HG02938 (cell line): ENCODE measurements around the gene ATXN1.
A peak's percentile ranks its signal among the peaks of the same experiment; 100 is the strongest.

ENCODE experiments used
- ATAC-seq: cut with Tn5 transposase; IDR thresholded peaks from one replicate; pipeline ENCODE4 v1.9.1; 2021; ENCODE audit warnings: mild to moderate bottlenecking, moderate library complexity; ENCODE audit not compliant: unreplicated experiment

ATXN1 gene

GRCh38 chr6:16354692-16355091 is 406.6 kb downstream of the ATXN1 start:
- no peak for ATAC-seq

- ATAC-seq = no peak
Observed at GRCh38 chr6:16352821-16353438, 408.3 kb downstream of the ATXN1 start.

- no peak for ATAC-seq
Observed at GRCh38 chr6:16352258-16352635, 409.0 kb downstream of the ATXN1 start.

- ATAC-seq = no peak
Observed at GRCh38 chr6:16349544-16349943, 411.7 kb downstream of the ATXN1 start.

GRCh38 chr6:16346831-16347230 is 414.4 kb downstream of the ATXN1 start:
- no peak for ATAC-seq

- no peak for ATAC-seq
Observed at GRCh38 chr6:16345449-16346330, 415.6 kb downstream of the ATXN1 start.

GRCh38 chr6:16344756-16345155 is 416.5 kb downstream of the ATXN1 start:
- ATAC-seq = no peak

GRCh38 chr6:16343593-16343992 is 417.7 kb downstream of the ATXN1 start:
- ATAC-seq = no peak

- ATAC-seq = no peak
Observed at GRCh38 chr6:16339265-16339587, 422.0 kb downstream of the ATXN1 start.

GRCh38 chr6:16338577-16339264 is 422.5 kb downstream of the ATXN1 start:
- ATAC-seq = no peak

GRCh38 chr6:16337295-16337975 is 423.8 kb downstream of the ATXN1 start:
- ATAC-seq = no peak

- ATAC-seq = no peak
Observed at GRCh38 chr6:16336911-16337294, 424.4 kb downstream of the ATXN1 start.

- no peak for ATAC-seq
Observed at GRCh38 chr6:16336056-16336818, 425.0 kb downstream of the ATXN1 start.

- ATAC-seq = no peak
Observed at GRCh38 chr6:16335176-16335575, 426.1 kb downstream of the ATXN1 start.

GRCh38 chr6:16334671-16335070 is 426.6 kb downstream of the ATXN1 start:
- no peak for ATAC-seq

- no peak for ATAC-seq
Observed at GRCh38 chr6:16333580-16333979, 427.7 kb downstream of the ATXN1 start.

- ATAC-seq = peak; percentile 93
Observed at GRCh38 chr6:16332175-16332542, 429.1 kb downstream of the ATXN1 start.

- peak; percentile 41 for ATAC-seq
Observed at GRCh38 chr6:16331384-16332174, 429.7 kb downstream of the ATXN1 start.

- ATAC-seq = no peak
Observed at GRCh38 chr6:16329233-16329632, 432.0 kb downstream of the ATXN1 start.

- no peak for ATAC-seq
Observed at GRCh38 chr6:16327777-16328325, 433.4 kb downstream of the ATXN1 start.
